ENCODE data around the gene SORCS2.

Gene SORCS2

DNA sequence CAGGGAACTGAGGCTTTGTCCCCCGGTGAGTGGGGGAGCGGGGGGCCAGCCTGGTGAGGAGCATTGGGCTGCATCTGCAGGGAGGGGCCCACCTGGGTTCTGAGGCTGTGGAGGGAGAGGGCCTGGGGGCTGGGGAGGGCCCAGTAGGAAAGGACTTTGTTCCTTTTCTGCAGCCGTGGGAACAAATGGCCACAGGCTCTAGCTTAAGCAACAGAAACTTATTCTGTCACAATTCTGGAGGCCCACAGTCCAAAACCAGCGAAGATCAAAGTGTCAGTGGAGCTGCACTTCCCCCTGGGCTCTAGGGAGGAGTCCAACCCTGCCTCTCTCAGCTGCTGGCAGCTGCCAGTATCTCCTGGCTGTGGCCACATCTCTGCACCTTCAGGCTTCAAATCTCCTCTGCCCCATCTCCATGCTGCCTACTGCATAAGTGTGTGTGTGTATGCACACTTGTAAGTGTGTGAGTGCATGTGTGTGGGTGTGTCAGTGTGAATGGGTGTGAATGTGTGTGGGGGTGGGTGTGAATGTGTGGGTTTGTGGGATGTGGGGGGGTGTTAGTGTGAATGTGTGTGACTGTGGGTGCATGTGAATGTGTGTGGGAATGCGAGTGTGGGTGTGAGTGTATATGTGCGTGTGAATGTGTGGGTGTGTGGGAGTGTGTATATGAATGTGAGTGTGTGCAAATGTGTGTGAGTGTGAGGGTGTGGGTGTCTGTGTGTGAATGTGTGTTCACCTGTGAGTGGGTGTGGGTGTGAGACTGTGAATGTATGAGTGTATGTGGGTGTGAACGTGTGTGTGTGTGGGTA, 446.8 kb downstream of the SORCS2 start:
- in situ Hi-C loops (cut with MboI; ENCODE audit: low sequenced_read_pairs), result no loop called here

- in situ Hi-C loops (cut with MboI; ENCODE audit: low sequenced_read_pairs), result no loop called here
Measured at GRCh38 chr4:7640136-7640535, 447.8 kb downstream of the SORCS2 start.

DNA sequence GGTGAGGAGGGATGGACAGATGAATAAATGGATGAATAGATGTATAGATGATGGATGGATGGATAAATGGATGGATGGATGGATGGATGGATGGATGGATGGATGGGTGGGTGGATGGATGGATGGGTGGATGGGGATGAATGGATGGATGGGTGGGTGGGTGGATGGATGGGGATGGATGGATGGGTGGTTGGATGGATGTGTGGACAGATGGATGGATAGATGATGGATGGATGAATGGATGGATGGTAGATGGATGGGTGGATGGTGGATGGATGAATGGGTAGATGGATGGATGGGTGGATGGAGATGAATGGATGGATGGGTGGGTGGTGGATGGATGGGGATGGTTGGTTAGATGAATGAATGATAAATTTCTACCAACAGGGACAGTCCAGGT, 449.4 kb downstream of the SORCS2 start:
- in situ Hi-C loops (cut with MboI; ENCODE audit: low sequenced_read_pairs), result no loop called here

DNA sequence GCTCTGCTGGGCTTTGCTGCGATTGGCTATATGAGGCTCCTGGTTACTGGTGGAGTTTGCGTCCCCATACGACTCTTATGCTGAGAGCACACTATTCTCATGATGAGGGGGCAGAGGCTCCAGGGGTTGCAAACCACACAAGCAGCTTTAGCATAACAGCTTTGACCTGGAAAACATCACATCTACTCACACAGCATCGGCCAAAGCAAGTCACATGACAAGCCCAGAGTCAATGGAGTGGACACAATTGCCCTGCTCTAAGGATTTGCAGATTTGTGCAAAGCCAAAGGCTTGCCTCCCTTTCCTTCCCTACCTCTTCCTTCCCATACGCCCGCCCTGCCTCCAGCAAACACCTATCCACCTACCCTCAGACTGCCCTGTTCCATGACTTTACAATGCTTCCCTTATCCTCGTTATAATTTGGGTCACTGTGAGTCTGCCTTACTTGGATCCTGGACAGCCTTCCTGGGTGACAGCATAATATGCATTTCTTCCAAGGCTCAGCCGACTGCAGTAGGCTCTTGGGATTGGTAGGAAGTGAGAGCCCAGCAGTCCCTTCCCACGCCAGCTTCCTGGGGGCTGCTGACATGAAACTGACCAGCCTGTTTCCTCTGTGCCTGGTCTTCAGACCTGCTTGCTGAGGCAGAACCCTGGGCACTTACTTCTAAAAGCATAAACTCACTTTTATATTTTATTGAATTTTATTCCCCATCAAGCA, 450.6 kb downstream of the SORCS2 start:
- in situ Hi-C loops (cut with MboI; ENCODE audit: low sequenced_read_pairs), result no loop called here

GRCh38 chr4:7645158-7645557, 452.8 kb downstream of the SORCS2 start:
- in situ Hi-C loops (cut with MboI; ENCODE audit: low sequenced_read_pairs), result no loop called here

DNA sequence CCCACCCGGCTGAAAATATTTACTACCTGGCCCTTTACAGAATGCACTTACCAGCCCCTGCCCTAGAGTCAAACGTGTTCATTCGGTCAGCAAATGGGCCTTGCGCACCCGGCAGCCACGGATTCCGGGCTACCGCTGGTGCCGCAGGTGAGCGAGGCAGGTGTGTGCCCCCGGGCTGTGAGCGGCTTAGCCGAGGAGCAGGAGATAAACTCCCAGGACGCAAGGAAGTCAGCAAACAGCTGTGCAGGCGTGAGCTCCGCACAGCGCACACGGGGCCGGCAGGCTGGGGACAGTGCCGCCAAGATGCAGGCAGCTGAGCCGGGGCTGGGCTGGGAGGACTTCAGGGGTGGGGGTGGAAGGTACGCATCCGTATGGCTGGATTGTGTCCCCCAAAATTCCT, 453.6 kb downstream of the SORCS2 start:
- in situ Hi-C loops (cut with MboI; ENCODE audit: low sequenced_read_pairs), result no loop called here

GRCh38 chr4:7646384-7647061, 454.2 kb downstream of the SORCS2 start:
- in situ Hi-C loops (cut with MboI; ENCODE audit: low sequenced_read_pairs), result no loop called here

DNA sequence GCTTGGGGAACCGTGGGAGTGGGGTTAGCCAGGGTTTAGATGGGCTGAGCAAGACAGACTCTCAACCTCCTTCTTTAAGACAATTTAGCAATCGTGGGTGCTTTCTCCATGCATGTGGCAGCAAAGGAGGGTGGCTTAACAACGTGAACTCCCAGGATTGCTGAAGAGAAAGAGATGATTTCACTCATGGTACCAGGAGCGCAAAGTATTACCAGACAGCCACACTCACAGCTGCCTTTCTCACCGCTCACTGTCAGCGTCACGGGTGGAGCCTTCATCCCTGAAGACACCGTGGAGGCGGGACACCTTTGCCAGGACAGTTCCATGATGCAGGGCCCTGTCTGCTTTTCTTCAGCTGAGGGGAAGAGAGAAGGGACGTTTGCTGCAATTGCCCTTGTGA, 454.8 kb downstream of the SORCS2 start:
- in situ Hi-C loops (cut with MboI; ENCODE audit: low sequenced_read_pairs), result no loop called here

DNA sequence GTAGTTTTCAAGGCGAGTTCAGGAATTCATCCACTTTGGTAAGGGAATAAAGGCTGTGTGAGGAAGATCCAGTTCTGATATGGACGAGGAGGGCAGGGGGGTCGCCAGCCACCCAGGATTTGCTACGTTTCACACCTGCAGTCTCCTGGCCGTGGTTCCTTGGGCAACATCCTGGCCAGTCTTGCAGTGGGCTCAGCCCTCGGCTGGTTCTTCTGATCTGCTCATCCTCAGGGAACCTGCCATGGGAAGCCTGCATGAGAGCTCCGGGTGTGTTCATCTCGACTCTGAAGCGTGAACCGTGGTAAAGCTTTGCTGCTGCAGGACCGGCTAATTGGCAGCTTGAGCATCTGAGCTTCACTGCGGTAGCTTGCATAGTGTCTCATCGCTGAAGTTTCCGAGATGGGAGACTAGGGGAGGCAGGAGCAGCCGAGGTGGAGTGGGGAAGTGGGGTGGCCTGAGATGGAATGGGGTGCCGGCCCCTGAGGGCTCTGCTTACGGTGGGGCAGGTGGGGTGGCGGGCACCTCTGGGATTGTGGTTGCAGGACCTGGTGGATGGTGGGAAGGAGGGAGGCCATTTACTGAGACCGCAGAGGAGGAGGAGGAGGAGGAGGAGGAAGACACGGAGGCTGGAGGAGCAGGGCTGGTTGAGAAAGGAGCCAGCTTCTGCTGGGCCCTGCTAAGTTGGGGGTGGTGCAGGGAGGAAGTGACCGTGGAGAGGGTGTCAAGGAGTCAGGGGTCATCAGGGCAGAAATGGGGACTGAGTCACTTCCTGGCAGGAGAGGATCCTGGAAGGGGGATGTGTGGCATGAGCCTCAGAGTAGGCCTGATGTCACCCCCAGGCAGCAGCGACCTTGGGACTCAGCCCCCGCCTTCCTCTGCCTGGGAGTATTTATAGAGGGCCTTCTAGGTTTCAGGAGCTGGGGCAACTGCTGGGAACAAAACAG, 455.5 kb downstream of the SORCS2 start:
- in situ Hi-C loops (cut with MboI; ENCODE audit: low sequenced_read_pairs), result no loop called here

GRCh38 chr4:7648544-7649395, 456.4 kb downstream of the SORCS2 start:
- in situ Hi-C loops (cut with MboI; ENCODE audit: low sequenced_read_pairs), result no loop called here

GRCh38 chr4:7649411-7649740, 457.0 kb downstream of the SORCS2 start:
- in situ Hi-C loops (cut with MboI; ENCODE audit: low sequenced_read_pairs), result no loop called here

GRCh38 chr4:7649741-7650531, 457.6 kb downstream of the SORCS2 start:
- in situ Hi-C loops (cut with MboI; ENCODE audit: low sequenced_read_pairs), result no loop called here

- in situ Hi-C loops (cut with MboI; ENCODE audit: low sequenced_read_pairs), result no loop called here
Measured at GRCh38 chr4:7650606-7651385, 458.5 kb downstream of the SORCS2 start.

- in situ Hi-C loops (cut with MboI; ENCODE audit: low sequenced_read_pairs), result no loop called here
Measured at GRCh38 chr4:7651461-7651921, 459.2 kb downstream of the SORCS2 start.

GRCh38 chr4:7652006-7652405, 459.7 kb downstream of the SORCS2 start:
- in situ Hi-C loops (cut with MboI; ENCODE audit: low sequenced_read_pairs), result no loop called here

- in situ Hi-C loops (cut with MboI; ENCODE audit: low sequenced_read_pairs), result no loop called here
Measured at GRCh38 chr4:7652451-7652881, 460.1 kb downstream of the SORCS2 start.

DNA sequence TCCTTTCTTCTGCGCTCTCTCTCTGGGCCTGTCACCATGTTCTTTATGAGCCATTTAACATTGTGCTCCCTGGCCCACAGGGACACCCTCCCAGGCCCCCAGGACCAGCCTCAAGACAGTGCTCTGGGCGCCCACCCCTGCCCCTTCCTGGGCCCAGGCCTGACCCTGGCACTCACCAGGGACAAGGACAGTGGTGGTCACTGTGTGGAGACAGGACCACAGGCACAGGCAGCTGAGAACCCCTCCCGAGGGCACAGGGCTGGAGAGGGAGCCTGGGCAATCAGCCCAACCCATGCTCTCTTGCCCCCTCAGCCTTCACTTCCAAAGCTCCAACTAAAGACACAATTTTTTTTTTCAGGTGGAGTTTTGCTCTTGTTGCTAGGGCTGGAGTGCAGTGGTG, 460.6 kb downstream of the SORCS2 start:
- in situ Hi-C loops (cut with MboI; ENCODE audit: low sequenced_read_pairs), result no loop called here
